HG03378 (cell line): Measurements from ENCODE around the gene RNF214.
"Not testable (repeated sequence)": the region's sequence is repeated elsewhere in the genome, so short reads cannot be mapped to it uniquely, and the experiment has no call there.

Experiments used
- ATAC-seq: cut with Tn5 transposase; IDR thresholded peaks from one replicate; pipeline ENCODE4 v1.9.1; 2021; ENCODE audit warnings: mild to moderate bottlenecking, moderate library complexity; ENCODE audit not compliant: unreplicated experiment

RNF214 gene

GRCh38 chr11:117232092-117232878 is at the start of gene RNF214:
RNF214 (plus strand) TSS chr11:117232671; CDS start chr11:117234273, 1,602 bp downstream.
- peak; percentile 36 for ATAC-seq

DNA sequence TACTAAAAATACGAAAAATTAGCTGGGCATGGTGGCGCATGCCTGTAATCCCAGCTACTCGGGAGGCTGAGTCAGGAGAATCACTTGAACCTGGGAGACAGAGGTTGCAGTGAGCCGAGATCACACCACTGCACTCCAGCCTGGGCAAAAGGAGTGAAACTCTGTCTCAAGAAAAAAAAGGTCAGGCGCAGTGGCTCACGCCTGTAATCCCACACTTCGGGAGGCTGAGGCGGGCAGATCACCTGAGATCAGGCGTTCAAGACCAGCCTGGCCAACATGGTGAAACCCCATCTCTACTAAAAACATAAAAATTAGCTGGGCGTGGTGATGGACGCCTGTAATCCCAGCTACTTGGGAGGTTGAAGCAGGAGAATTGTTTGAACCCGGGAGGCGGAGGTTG is 49.3 kb upstream of the RNF214 start:
- ATAC-seq, result not testable (repeated sequence)

- no peak for ATAC-seq
Measured at GRCh38 chr11:117183724-117184349, 48.6 kb upstream of the RNF214 start.

- no peak for ATAC-seq
Measured at GRCh38 chr11:117185736-117186430, 46.6 kb upstream of the RNF214 start.

DNA sequence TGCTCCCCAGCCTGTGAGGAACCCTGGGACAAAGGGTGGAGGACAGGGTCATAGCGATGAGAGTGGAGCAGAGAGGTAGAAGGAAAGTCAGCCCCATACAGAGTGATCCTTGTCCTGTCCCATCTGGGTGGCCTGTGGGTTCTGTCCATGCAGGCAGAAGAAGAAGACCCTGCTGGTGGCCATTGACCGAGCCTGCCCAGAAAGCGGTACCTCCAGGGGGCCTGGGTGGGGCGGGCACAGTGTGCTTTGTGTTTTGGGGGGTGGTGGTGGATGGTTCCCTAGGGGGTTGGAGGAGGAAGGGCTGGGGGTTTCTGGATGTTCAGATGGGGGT is 46.1 kb upstream of the RNF214 start:
- no peak for ATAC-seq

- ATAC-seq, result no peak
Measured at GRCh38 chr11:117187007-117187406, 45.5 kb upstream of the RNF214 start.

DNA sequence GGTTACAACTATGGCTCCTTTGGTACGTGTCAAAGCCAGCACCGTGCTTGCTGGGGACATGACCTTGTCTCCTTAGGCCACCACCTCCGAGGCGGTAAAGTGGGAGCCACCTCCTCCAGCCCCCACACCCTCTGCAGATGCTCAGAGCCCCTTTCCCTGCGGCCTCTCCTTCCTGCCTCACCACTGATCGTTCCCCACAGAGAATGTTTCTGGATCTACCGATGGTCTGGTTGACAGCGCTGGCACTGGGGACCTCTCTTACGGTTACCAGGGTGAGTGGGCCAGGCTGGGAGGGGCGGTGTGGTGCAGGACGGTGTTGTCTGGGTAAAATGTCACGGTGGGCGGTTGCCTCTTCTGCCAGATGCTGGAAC is 45.1 kb upstream of the RNF214 start:
- ATAC-seq, result no peak

GRCh38 chr11:117187799-117188481 is 44.5 kb upstream of the RNF214 start:
- ATAC-seq, result no peak

GRCh38 chr11:117188620-117189081 is 43.8 kb upstream of the RNF214 start:
- no peak for ATAC-seq

DNA sequence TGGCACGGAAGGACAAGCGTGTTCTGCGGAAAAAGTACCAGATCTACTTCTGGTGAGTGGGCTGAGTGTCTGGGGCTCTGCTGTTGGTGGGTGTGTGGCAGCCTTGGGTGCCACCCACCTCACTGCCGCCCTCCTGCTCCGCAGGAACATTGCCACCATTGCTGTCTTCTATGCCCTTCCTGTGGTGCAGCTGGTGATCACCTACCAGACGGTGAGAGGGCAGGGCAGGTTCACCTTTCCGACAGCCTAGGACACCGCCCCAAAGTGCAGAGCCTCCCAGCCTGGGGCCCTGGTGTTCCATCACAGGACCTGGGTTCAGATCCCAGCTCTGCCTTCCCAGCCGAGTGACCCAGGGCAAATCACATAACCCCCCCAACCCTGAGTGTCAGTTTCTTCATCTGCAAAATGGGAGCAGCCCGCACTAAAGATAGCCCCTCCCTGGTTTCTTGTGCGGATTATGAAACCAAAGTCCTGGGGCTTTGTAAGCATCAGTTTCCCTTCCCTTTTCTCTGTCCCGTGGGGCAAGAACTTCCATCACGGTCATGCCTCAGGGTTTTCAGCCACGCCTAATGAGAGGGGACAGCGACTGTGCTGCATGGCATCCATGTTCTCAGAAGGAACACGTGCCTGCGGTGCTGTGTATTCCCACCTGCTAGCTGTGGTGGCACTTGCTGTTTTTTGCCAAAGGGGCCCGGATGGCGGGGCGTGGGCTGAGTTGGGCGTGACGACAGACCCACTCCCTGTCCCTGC is 43.1 kb upstream of the RNF214 start:
- ATAC-seq, result no peak

DNA sequence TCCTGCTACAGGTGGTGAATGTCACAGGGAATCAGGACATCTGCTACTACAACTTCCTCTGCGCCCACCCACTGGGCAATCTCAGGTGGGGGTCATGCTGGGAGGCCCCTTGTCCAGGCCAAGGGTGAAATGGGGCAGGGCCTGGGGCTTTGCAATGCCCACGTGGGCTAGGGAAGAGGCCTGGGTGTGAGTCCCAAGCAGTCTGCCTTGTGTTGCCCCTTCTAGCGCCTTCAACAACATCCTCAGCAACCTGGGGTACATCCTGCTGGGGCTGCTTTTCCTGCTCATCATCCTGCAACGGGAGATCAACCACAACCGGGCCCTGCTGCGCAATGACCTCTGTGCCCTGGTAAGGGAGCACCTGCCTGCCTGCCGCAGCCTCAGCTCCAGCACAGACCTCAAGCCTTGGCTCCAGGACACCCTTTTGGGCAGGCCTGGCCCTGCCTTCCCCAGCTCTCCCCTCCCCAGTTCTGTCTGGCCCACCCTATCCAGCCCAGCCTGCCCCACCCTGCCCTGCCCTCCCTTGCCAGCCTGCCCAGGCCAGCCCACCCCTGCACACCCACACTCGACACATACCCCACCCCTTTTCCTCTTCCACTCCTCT is 42.4 kb upstream of the RNF214 start:
- no peak for ATAC-seq

DNA sequence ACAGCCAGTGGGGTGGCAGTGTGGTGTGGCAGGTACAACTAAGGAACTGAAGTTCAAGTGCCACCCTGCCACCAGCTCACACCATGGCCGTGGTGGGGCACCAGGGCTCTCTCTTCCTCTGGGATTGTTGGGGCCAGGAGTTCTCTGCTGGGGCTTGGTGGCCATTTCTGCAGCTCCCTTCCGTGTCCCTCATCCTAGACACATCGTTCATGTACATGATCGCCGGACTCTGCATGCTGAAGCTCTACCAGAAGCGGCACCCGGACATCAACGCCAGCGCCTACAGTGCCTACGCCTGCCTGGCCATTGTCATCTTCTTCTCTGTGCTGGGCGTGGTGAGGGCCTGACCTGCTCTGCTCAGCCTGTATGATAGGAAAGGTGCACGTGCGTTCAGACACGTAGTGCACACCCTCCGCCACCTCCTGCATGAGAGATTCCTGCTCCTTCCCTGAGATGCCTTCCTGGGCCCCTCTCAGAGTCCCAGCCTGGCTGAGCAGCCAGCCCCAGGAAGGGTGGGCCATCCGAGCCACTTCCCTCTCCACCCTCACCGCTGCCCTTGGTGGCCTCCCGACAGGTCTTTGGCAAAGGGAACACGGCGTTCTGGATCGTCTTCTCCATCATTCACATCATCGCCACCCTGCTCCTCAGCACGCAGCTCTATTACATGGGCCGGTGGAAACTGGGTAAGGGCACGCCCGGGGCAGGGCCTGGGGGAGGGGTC is 40.6 kb upstream of the RNF214 start:
- ATAC-seq, result no peak

- no peak for ATAC-seq
Measured at GRCh38 chr11:117192401-117192875, 40.0 kb upstream of the RNF214 start.

- ATAC-seq, result no peak
Measured at GRCh38 chr11:117193130-117194020, 39.1 kb upstream of the RNF214 start.

- ATAC-seq, result no peak
Measured at GRCh38 chr11:117194267-117194666, 38.2 kb upstream of the RNF214 start.

DNA sequence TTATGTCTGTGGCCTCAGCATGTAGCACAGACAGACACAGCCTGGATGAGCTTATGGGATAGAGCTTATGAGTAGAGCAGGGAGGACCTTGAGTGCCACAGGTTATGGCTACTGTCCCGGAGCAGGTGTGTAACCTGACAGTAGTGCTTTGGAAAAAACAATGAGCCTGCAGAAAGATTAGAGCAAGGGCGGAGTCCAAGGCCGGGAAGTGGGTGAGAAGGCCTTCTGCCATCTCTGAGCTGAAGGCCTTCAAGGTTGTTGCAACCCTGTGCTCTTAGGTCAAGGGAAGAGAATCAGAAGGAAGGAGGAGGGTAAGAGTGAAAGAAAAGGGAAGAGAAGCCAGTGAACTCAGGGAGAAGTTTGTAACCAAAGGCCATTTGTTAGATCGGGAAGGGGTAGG is 37.2 kb upstream of the RNF214 start:
- no peak for ATAC-seq

GRCh38 chr11:117195761-117196160 is 36.7 kb upstream of the RNF214 start:
- ATAC-seq, result no peak

- no peak for ATAC-seq
Measured at GRCh38 chr11:117197006-117197405, 35.5 kb upstream of the RNF214 start.
